Choroid plexus epithelial cell (primary cell): ENCODE data around the gene MYBPHL.

Experiments used
- DNase-seq: peaks from one replicate; pipeline ENCODE4 v3.0.0-alpha.2; 2010; ENCODE audit warnings: low read depth
- H3K4me3 ChIP-seq: 2 replicates; pipeline ENCODE4 v1.5.1; 2011; ENCODE audit warnings: low read depth, mild to moderate bottlenecking, control low read depth, low read length, moderate library complexity
- TF ChIP-seq, protein P1 (sequence below): conservative IDR thresholded peaks from 2 replicates; pipeline ENCODE4 v1.5.1; 2011; ENCODE audit warnings: low read depth, mild to moderate bottlenecking, control low read depth, inconsistent platforms, low read length, moderate library complexity

Gene MYBPHL

DNA sequence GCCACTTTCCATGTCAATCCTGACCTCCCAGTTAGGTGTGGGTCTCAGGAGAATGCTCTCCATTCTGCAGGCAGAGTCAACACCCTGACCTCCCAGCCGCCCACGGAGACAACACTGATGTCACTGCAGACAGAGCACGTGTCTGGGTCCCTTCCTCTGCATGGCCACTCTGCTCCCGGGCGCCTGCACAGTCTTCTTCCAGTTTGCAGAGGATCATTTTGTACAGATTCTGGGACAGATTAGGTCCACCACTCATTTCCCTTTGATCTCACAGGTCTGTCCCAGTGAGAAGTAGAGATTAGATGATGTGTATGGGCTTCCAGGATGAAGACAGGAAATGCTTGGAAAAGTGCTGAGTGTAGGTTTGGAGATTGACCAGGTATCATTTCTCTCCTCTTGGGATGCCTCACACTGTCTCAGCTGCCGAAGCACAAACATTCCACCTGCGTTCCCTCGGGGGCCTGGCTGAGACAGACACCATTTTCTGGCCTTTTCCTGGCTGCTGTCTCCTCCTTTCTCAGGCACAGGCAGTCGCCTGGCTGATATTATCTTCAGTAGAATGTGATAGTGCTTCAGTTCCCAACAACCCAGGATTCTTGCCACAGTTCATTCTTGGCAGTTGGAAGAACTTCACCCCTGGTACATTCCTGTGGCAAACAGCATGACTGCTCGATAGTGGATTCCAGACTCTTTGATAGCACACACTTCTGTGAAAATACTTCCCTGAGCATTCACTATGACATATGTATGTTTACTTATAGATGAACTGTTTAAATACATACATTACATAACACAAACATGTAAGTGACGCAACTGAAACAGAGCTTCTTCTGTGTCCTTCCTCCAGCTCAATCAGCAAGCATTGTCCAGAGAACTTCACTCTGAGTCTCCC lies 7.9 kb downstream of the MYBPHL start:
- TF ChIP-seq, protein P1, sequence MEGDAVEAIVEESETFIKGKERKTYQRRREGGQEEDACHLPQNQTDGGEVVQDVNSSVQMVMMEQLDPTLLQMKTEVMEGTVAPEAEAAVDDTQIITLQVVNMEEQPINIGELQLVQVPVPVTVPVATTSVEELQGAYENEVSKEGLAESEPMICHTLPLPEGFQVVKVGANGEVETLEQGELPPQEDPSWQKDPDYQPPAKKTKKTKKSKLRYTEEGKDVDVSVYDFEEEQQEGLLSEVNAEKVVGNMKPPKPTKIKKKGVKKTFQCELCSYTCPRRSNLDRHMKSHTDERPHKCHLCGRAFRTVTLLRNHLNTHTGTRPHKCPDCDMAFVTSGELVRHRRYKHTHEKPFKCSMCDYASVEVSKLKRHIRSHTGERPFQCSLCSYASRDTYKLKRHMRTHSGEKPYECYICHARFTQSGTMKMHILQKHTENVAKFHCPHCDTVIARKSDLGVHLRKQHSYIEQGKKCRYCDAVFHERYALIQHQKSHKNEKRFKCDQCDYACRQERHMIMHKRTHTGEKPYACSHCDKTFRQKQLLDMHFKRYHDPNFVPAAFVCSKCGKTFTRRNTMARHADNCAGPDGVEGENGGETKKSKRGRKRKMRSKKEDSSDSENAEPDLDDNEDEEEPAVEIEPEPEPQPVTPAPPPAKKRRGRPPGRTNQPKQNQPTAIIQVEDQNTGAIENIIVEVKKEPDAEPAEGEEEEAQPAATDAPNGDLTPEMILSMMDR: no peak
- DNase-seq: peak; percentile 97
- no peak overlapping the region for H3K4me3 ChIP-seq

DNA sequence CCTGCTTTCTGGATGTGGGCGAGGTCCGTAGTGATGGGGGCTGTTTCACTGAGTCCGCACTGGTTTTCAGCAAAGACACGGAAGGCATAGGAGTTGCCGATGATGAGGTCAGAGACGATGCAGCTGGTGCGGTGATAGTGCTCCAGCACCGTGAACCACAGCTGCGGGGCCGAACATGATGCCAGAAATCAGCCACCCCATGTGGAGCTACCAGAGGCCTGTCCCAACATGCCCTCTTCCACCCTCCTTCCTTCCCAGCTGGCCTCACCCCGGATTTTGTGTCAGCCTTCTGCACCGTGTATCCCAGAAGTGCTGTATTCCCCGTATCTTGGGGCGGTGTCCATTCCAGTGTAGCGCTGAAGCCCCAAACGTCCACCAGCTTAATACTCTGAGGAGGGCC lies 10.0 kb downstream of the MYBPHL start:
- TF ChIP-seq, protein P1: no peak
- DNase-seq: no peak
- no peak overlapping the region for H3K4me3 ChIP-seq

DNA sequence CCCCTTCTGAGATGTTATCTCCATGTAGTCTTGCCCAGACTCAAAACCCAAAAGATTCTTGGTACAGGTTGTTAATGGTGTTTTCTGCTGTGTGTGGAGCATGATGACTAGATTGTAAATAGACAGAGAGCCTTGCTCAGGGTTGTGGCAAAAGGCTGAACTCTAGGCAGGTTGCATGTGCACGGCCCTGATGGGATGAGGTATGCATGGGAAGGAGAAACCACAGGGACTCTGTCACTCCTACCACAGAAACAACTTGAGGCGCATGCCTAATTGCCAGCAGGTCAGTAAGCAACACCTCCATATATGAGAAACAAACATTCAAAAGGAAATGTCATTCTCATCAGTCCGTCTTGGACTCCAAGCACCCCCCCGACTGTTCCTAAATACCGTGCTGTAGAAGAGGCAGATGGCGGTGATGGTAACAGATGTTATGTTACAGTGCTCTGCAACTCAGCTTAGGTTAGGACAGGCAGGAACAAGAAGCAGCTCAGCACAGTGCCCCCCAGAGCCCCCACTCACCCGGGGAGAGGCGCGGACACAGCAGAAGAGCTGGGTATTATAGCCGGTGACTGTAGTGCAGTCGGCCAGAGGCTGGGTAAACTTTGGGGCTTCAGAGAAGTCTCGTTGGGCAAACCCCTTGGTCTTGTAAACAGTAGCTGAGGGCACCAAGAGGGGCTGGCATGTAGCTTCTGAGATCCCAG lies 10.9 kb downstream of the MYBPHL start:
- TF ChIP-seq, protein P1: no peak

DNA sequence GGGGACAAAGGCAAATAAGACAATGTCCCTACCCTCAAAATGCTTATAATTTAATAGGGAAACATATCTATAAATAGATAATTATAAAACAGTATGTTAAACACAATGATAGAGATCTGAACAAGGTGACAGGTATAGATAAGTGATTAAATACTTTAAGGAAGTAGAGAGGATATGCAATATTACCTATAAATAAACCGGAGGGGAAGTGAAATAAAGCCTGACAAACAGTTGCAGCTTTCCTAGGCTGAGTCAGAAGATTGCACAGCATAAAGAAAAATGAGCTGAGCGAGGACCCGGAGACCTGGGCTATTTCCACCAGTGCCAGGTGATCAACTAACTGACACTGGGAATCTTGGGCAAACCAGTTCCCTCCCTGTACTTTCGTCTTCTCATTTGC lies 12.3 kb downstream of the MYBPHL start:
- TF ChIP-seq, protein P1: no peak
- no peak for DNase-seq
- no peak overlapping the region for H3K4me3 ChIP-seq

More for the DNA sequence above, 10.9 kb downstream of the MYBPHL start:
- no peak overlapping the region for H3K4me3 ChIP-seq
- DNase-seq: no peak

DNA sequence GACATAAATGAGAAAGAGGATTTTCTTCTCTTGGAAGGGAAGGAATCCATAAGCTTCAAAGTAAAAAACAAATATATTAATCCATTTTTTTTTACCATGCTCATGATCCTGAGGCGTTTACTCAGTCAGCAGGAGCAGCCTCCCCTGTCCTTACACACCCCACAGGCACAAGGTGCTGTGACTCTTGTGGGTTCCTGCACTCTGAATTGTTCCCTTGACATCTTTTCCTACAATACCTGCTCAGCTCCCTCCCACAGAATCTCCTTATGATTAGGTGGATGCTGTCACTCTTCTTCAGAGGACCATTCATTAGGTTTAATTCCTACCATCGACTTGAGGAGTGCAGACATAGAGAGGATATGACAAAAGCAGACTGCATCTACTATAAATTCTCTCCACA lies 13.8 kb downstream of the MYBPHL start:
- DNase-seq: no peak
- TF ChIP-seq, protein P1: no peak
- H3K4me3 ChIP-seq: no peak overlapping the region

DNA sequence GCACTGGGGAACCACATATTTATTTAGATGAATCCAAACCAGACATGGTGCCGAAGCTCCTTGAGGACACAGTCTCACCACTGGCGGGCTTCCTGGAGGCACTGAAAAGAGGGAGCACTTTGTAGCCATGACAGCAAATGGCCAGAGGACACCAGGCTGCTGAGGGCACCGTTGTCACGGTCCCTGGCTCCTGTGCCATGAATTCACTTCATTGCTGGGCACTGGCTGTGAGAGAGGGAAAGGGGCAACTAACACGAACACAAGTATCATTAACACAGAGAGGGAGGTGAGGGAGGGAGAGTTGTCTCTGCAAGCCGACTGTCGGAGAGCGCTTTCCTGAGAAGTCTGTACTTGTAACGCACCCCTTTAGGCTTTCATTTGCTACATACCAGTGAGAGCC lies 14.4 kb downstream of the MYBPHL start:
- TF ChIP-seq, protein P1: no peak
- no peak for DNase-seq
- H3K4me3 ChIP-seq: no peak overlapping the region

DNA sequence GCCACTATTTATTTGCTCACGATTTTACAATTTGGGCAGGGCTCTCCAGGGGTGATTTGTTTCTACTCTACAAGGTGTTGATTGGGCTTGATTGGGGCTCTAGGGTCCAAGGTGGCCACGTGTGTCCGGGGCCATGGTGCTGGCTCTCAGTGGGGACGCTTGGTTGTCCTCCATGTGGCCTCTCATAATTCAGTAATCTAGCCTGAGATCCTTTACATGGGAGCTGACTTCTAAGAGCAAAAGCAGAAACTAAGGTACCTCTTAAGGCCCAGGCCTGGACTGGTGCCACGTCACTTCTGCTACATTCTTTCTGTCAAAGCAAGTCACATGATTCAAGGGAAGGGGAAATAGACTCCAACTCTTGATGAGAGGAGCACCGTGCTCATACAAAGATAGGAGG lies 15.8 kb downstream of the MYBPHL start:
- H3K4me3 ChIP-seq: no peak overlapping the region
- DNase-seq: no peak
- TF ChIP-seq, protein P1: no peak
